Activated T-cell treated with anti-CD3 and anti-CD28 coated beads for 24 hours (primary cell): Measurements from ENCODE around the gene COL17A1.

ENCODE experiments used
- DNase-seq: peaks from one replicate; pipeline ENCODE4 v3.0.0-alpha.2; 2020; ENCODE audit warnings: low read depth

COL17A1 gene

GRCh38 chr10:104032144-104032775, 53.4 kb downstream of the COL17A1 start:
- DNase-seq, result no peak

- DNase-seq, result no peak
Observed at GRCh38 chr10:104031631-104032030, 54.0 kb downstream of the COL17A1 start.

GRCh38 chr10:104029521-104029860, 56.2 kb downstream of the COL17A1 start:
- DNase-seq, result no peak

GRCh38 chr10:104028823-104029520, 56.7 kb downstream of the COL17A1 start:
- DNase-seq, result no peak

GRCh38 chr10:104028146-104028545, 57.5 kb downstream of the COL17A1 start:
- no peak for DNase-seq

GRCh38 chr10:104026762-104027161, 58.9 kb downstream of the COL17A1 start:
- DNase-seq, result no peak

- DNase-seq, result no peak
Observed at GRCh38 chr10:104025524-104025923, 60.2 kb downstream of the COL17A1 start.

- DNase-seq, result no peak
Observed at GRCh38 chr10:104022026-104022425, 63.7 kb downstream of the COL17A1 start.

GRCh38 chr10:104021246-104021645, 64.4 kb downstream of the COL17A1 start:
- DNase-seq, result no peak

GRCh38 chr10:104020020-104020419, 65.7 kb downstream of the COL17A1 start:
- DNase-seq, result no peak

GRCh38 chr10:104018471-104018870, 67.2 kb downstream of the COL17A1 start:
- no peak for DNase-seq

- no peak for DNase-seq
Observed at GRCh38 chr10:104016661-104017060, 69.0 kb downstream of the COL17A1 start.

- no peak for DNase-seq
Observed at GRCh38 chr10:104014176-104014575, 71.5 kb downstream of the COL17A1 start.

- no peak for DNase-seq
Observed at GRCh38 chr10:104013489-104013888, 72.2 kb downstream of the COL17A1 start.

- DNase-seq, result no peak
Observed at GRCh38 chr10:104011904-104012303, 73.8 kb downstream of the COL17A1 start.

GRCh38 chr10:104005172-104005863, 80.4 kb downstream of the COL17A1 start:
- no peak for DNase-seq

GRCh38 chr10:104002911-104003310, 82.8 kb downstream of the COL17A1 start:
- no peak for DNase-seq

- DNase-seq, result no peak
Observed at GRCh38 chr10:103998805-103999204, 86.9 kb downstream of the COL17A1 start.

GRCh38 chr10:103995134-103995533, 90.5 kb downstream of the COL17A1 start:
- DNase-seq, result no peak

GRCh38 chr10:103991393-103992128, 94.1 kb downstream of the COL17A1 start:
- no peak for DNase-seq

GRCh38 chr10:103990531-103990930, 95.1 kb downstream of the COL17A1 start:
- DNase-seq, result no peak

- DNase-seq, result no peak
Observed at GRCh38 chr10:103990121-103990520, 95.6 kb downstream of the COL17A1 start.

GRCh38 chr10:103986360-103986759, 99.3 kb downstream of the COL17A1 start:
- DNase-seq, result no peak
